HepG2 (cell line): ENCODE results near the gene TCF25. TPM values are rescaled to one million over a fixed set of nuclear protein-coding genes. Genes with fewer than 3 reads are reported as not detected.

ENCODE experiments used
- CBX5 ChIP-seq: sonication (generic); formaldehyde crosslinking; IDR thresholded peaks from 2 replicates; pipeline ENCODE4 v1.4.0; 2020; ENCODE audit warnings: missing genetic modification reagents, borderline replicate concordance
- EP300 ChIP-seq, 3 experiments: sonication (generic) in 1 of 3; formaldehyde crosslinking in 1 of 3; IDR thresholded peaks; 2 replicates each; pipeline versions ENCODE4 v1.5.1 to v1.6.1; 2011 to 2020; ENCODE audit warnings: low read depth in 2 of 3, low read length in 2 of 3, borderline replicate concordance in 1 of 3, improper control_type of control experiment in 1 of 3, mild to moderate bottlenecking in 1 of 3, missing genetic modification reagents in 1 of 3, moderate library complexity in 1 of 3
- FLYWCH1 ChIP-seq: sonication (generic); formaldehyde crosslinking; IDR thresholded peaks from 2 replicates; pipeline ENCODE4 v1.8.1; 2023; ENCODE audit warnings: mild to moderate bottlenecking, missing genetic modification reagents
- GRHL1 ChIP-seq: sonication (generic); formaldehyde crosslinking; conservative IDR thresholded peaks from 2 replicates; pipeline ENCODE4 v1.8.0; 2022; ENCODE audit warnings: missing genetic modification reagents
- GTF3A ChIP-seq: sonication (generic); formaldehyde crosslinking; conservative IDR thresholded peaks from 2 replicates; pipeline ENCODE4 v1.4.0; 2020; ENCODE audit warnings: mild to moderate bottlenecking, missing genetic modification reagents
- HDAC6 ChIP-seq: fragments of 200-600 bp; sonication (generic); IDR thresholded peaks from 2 replicates; pipeline ENCODE4 v1.7.0; 2017; ENCODE audit warnings: mild to moderate bottlenecking, antibody characterized with exemption, low read length, low read depth
- HES4 ChIP-seq: sonication (generic); formaldehyde crosslinking; IDR thresholded peaks from 2 replicates; pipeline ENCODE4 v1.9.0; 2021; ENCODE audit warnings: mild to moderate bottlenecking, missing genetic modification reagents, borderline replicate concordance
- IRX3 ChIP-seq: sonication (generic); formaldehyde crosslinking; IDR thresholded peaks from 2 replicates; pipeline ENCODE4 v1.8.1; 2023; ENCODE audit warnings: mild to moderate bottlenecking, low read depth, missing genetic modification reagents, borderline replicate concordance
- MEIS2 ChIP-seq: sonication (generic); formaldehyde crosslinking; IDR thresholded peaks from 2 replicates; pipeline ENCODE4 v1.9.0; 2021; ENCODE audit warnings: mild to moderate bottlenecking, missing genetic modification reagents
- NR1H2 ChIP-seq: sonication (generic); formaldehyde crosslinking; IDR thresholded peaks from 2 replicates; pipeline ENCODE4 v1.8.1; 2022; ENCODE audit warnings: low read depth, missing genetic modification reagents, borderline replicate concordance
- POGZ ChIP-seq: sonication (generic); formaldehyde crosslinking; IDR thresholded peaks from 2 replicates; pipeline ENCODE4 v1.4.0; 2020; ENCODE audit warnings: mild to moderate bottlenecking, missing genetic modification reagents
- RXRA ChIP-seq: sonication (generic); formaldehyde crosslinking; IDR thresholded peaks from 2 replicates; pipeline ENCODE4 v1.5.1; 2020; ENCODE audit warnings: missing genetic modification reagents
- SKI ChIP-seq: fragments of 450-650 bp; IDR thresholded peaks from one replicate; pipeline ENCODE4 v1.6.1; 2018; ENCODE audit warnings: mild to moderate bottlenecking; ENCODE audit not compliant: partially characterized antibody
- SOX13 ChIP-seq, 3 experiments: fragments of 450-650 bp in 1 of 3; sonication (generic) in 1 of 3; formaldehyde crosslinking in 1 of 3; IDR thresholded peaks in 2 of 3; conservative IDR thresholded peaks in 1 of 3; 2 replicates each; pipeline versions ENCODE4 v1.5.0 to v1.6.1; 2016 to 2020; ENCODE audit warnings: antibody characterized with exemption in 1 of 3, mild to moderate bottlenecking in 1 of 3, missing compliant biosample characterization in 1 of 3, missing genetic modification reagents in 1 of 3, moderate library complexity in 1 of 3
- ZC3H4 ChIP-seq: sonication (generic); formaldehyde crosslinking; IDR thresholded peaks from 2 replicates; pipeline ENCODE4 v1.4.0; 2020; ENCODE audit warnings: missing genetic modification reagents, borderline replicate concordance
- ZNF3 ChIP-seq: IDR thresholded peaks from 2 replicates; pipeline ENCODE4 v1.7.0; 2017; ENCODE audit warnings: inconsistent platforms
- ZNF30 ChIP-seq: sonication (generic); formaldehyde crosslinking; IDR thresholded peaks from 2 replicates; pipeline ENCODE4 v1.5.0; 2020; ENCODE audit warnings: mild to moderate bottlenecking, missing genetic modification reagents
- ZNF33A ChIP-seq: sonication (generic); formaldehyde crosslinking; IDR thresholded peaks from 2 replicates; pipeline ENCODE4 v1.5.1; 2020; ENCODE audit warnings: missing genetic modification reagents, mild to moderate bottlenecking, moderate library complexity, borderline replicate concordance
- ZNF34 ChIP-seq: sonication (generic); formaldehyde crosslinking; IDR thresholded peaks from 2 replicates; pipeline ENCODE4 v1.4.0; 2020; ENCODE audit warnings: mild to moderate bottlenecking, missing genetic modification reagents, borderline replicate concordance
- ZNF609 ChIP-seq: sonication (generic); formaldehyde crosslinking; IDR thresholded peaks from 2 replicates; pipeline ENCODE4 v1.4.0; 2020; ENCODE audit warnings: mild to moderate bottlenecking, missing genetic modification reagents, borderline replicate concordance
- ZNF629 ChIP-seq: sonication (generic); formaldehyde crosslinking; conservative IDR thresholded peaks from 2 replicates; pipeline ENCODE4 v1.5.0; 2020; ENCODE audit warnings: missing genetic modification reagents
- polyA plus RNA-seq, 8 experiments: library from polyadenylated mRNA; depleted of rRNA in 3 of 8; stranded (reverse) in 7 of 8; unstranded in 1 of 8; fragments of >200 nt; fragmentation: Illumina TruSeq in 4 of 8; extraction: Trizol in 4 of 8; gene quantifications; 2 replicates each; pipeline versions ENCODE4 v1.2.1 to v1.2.3, GENCODE V29; 2011 to 2016; ENCODE audit warnings: low read depth in 4 of 8, missing spikeins in 1 of 8, mixed read lengths in 1 of 8; ENCODE audit not compliant: insufficient read depth in 1 of 8
- total RNA-seq, 5 experiments: library from RNA; depleted of rRNA; stranded (reverse); fragments of >200 nt; fragmentation: Illumina TruSeq; extraction: Trizol; gene quantifications; 2 replicates each; pipeline ENCODE4 v1.2.3, GENCODE V29; 2016; ENCODE audit warnings: low read depth in 1 of 5
- TF ChIP-seq, protein P1 (sequence below): sonication (generic); formaldehyde crosslinking; conservative IDR thresholded peaks from 2 replicates; pipeline ENCODE4 v1.8.0; 2022; ENCODE audit warnings: low read depth, missing genetic modification reagents

The TCF25 gene
- total and polyA plus RNA-seq, 2 of the 13 experiments (the other 11 are each of a cell fraction or from before 2014, with no cell fraction given): 138 to 206 TPM

GRCh38 chr16:89922477-89922883 lies 49.1 kb downstream of the TCF25 start (continued):
- TF ChIP-seq ZNF609 (peak; percentile 38), NR1H2 (CRISPR knock-in tag) (no peak), ZNF30 (no peak), HES4 (CRISPR knock-in tag) (no peak), GRHL1 (no peak), GTF3A (CRISPR knock-in tag) (no peak), MEIS2 (CRISPR knock-in tag) (peak; percentile 60; the same call in 1 of the 2 replicates), RXRA (CRISPR knock-in tag) (no peak; the same call in 1 of the 2 replicates), CBX5 (no peak), HDAC6 (no peak), SOX13 (IDR thresholded peaks at IDR 0.05) (no peak), SOX13 (CRISPR knock-in tag; conservative IDR thresholded peaks at IDR 0.05 in 1 of 2, IDR thresholded peaks at IDR 0.05 in 1 of 2) (peak in 1 of 2 experiments; percentile 44; a peak in 1 of 4 replicates), IRX3 (no peak), EP300 (IDR thresholded peaks at IDR 0.05; ENCODE audit: low read depth in 2 of 2, low read length in 2 of 2) (0 out of 4 replicates have a peak, but pooled peaks of 1 of the 2 experiments have one; percentile 28), EP300 (CRISPR knock-in tag; IDR thresholded peaks at IDR 0.05; ENCODE audit: borderline replicate concordance) (no peak), FLYWCH1 (CRISPR knock-in tag) (no peak), ZNF629 (CRISPR knock-in tag) (no peak), ZC3H4 (CRISPR knock-in tag) (0 out of 2 replicates have a peak, but pooled peaks have one; percentile 71), ZNF34 (CRISPR knock-in tag) (no peak), SKI (no peak), POGZ (CRISPR knock-in tag) (no peak), ZNF33A (CRISPR knock-in tag) (no peak), ZNF3 (CRISPR knock-in tag) (no peak; the same call in 1 of the 2 replicates)
- TF ChIP-seq, protein P1, sequence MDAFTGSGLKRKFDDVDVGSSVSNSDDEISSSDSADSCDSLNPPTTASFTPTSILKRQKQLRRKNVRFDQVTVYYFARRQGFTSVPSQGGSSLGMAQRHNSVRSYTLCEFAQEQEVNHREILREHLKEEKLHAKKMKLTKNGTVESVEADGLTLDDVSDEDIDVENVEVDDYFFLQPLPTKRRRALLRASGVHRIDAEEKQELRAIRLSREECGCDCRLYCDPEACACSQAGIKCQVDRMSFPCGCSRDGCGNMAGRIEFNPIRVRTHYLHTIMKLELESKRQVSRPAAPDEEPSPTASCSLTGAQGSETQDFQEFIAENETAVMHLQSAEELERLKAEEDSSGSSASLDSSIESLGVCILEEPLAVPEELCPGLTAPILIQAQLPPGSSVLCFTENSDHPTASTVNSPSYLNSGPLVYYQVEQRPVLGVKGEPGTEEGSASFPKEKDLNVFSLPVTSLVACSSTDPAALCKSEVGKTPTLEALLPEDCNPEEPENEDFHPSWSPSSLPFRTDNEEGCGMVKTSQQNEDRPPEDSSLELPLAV (CRISPR knock-in tag): no peak
